Hepatocyte (in vitro differentiated cells): ENCODE measurements around the gene TBC1D1. TPM values are rescaled to one million over a fixed set of nuclear protein-coding genes. Genes with fewer than 3 reads are reported as not detected.

Experiments used
- DNase-seq: peaks from one replicate; pipeline ENCODE4 v3.0.0-alpha.2; 2016; ENCODE audit warnings: low spot score
- H2AFZ ChIP-seq: fragments of 200-600 bp; sonication (generic); 2 replicates; pipeline ENCODE4 v1.6.0; 2016; ENCODE audit warnings: antibody characterized with exemption, mild to moderate bottlenecking
- H3K27ac ChIP-seq: fragments of 200-600 bp; sonication (generic); 2 replicates; pipeline ENCODE4 v1.5.1; 2016; ENCODE audit warnings: mild to moderate bottlenecking
- H3K27me3 ChIP-seq: fragments of 200-600 bp; sonication (generic); 2 replicates; pipeline ENCODE4 v1.6.1; 2016
- H3K36me3 ChIP-seq: fragments of 200-600 bp; sonication (generic); replicated peaks from 2 replicates; pipeline ENCODE4 v1.5.1; 2016; ENCODE audit warnings: low read depth; ENCODE audit not compliant: insufficient read depth
- H3K4me1 ChIP-seq: fragments of 200-600 bp; sonication (generic); 2 replicates; pipeline ENCODE4 v1.5.1; 2016; ENCODE audit warnings: mild to moderate bottlenecking, moderate library complexity; ENCODE audit not compliant: insufficient read depth
- H3K4me2 ChIP-seq: fragments of 200-600 bp; sonication (generic); 2 replicates; pipeline ENCODE4 v1.6.0; 2016
- H3K4me3 ChIP-seq: fragments of 200-600 bp; sonication (generic); 2 replicates; pipeline ENCODE4 v1.5.1; 2016; ENCODE audit warnings: mild to moderate bottlenecking
- H3K79me2 ChIP-seq: fragments of 200-600 bp; sonication (generic); 2 replicates; pipeline ENCODE4 v1.6.0; 2017; ENCODE audit warnings: mild to moderate bottlenecking
- H3K9me2 ChIP-seq: fragments of 200-600 bp; sonication (generic); replicated peaks from 2 replicates; pipeline ENCODE4 v1.6.0; 2017; ENCODE audit warnings: mild to moderate bottlenecking; ENCODE audit not compliant: insufficient read depth
- H3K9me3 ChIP-seq: fragments of 200-600 bp; sonication (generic); 2 replicates; pipeline ENCODE4 v1.5.1; 2016; ENCODE audit warnings: low read depth, mild to moderate bottlenecking
- H4K20me1 ChIP-seq: fragments of 200-600 bp; sonication (generic); 2 replicates; pipeline ENCODE4 v1.6.0; 2016; ENCODE audit warnings: mild to moderate bottlenecking; ENCODE audit not compliant: insufficient read depth, poor library complexity, severe bottlenecking
- CTCF ChIP-seq: fragments of 200-600 bp; sonication (generic); IDR thresholded peaks from 2 replicates; pipeline ENCODE4 v1.5.1; 2016; ENCODE audit warnings: antibody characterized with exemption, mild to moderate bottlenecking; ENCODE audit not compliant: poor library complexity
- EZH2 ChIP-seq: fragments of 200-600 bp; sonication (generic); IDR thresholded peaks from 2 replicates; pipeline ENCODE4 v1.6.1; 2016; ENCODE audit warnings: antibody characterized with exemption, mild to moderate bottlenecking, borderline replicate concordance
- EZH2phosphoT487 ChIP-seq: fragments of 200-600 bp; sonication (generic); IDR thresholded peaks from one replicate; pipeline ENCODE4 v1.6.1; 2018; ENCODE audit warnings: antibody characterized with exemption, mild to moderate bottlenecking, low read depth, moderate library complexity; ENCODE audit not compliant: unreplicated experiment, severe bottlenecking
- WGBS: methylation state at CpG from one replicate; pipeline ENCODE4 v1.1.6; 2016; ENCODE audit warnings: low lambda C conversion rate; ENCODE audit errors: missing lambda C conversion rate; 5-methylcytosine and 5-hydroxymethylcytosine counted together
- polyA plus RNA-seq: library from polyadenylated mRNA; unstranded; fragments of >200 nt; fragmentation: Nextera tagmentation; extraction: Ambion mirVana; gene quantifications from 2 replicates; pipeline ENCODE4 v1.2.1, GENCODE V29; 2016
- total RNA-seq: library from RNA; depleted of rRNA; stranded (reverse); fragments of >200 nt; gene quantifications from 2 replicates; pipeline ENCODE4 v1.2.3, GENCODE V29; 2014

Gene TBC1D1
- total and polyA plus RNA-seq, 2 experiments from 2014 or later = 45.6 to 117 TPM

DNA sequence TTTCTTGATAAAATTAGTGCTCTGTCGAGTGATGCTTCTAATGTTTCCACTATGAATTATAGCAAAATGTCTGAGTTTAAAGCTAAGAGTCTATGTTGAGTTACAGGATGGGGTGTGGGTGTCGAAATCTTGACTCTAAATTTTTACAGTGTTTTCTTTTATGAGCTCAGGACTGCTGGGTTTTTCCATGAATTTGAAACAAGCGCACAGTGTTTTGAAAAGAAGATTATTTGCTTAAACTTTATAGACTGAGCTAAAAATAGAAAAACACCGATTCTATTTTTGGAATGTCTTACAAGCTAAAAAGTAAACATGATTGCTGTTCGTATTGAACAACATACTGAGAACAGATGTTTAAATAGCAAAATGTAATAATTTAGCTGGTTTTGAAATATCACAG is 76.9 kb downstream of the TBC1D1 start:
- peaks cover 15% of the 10 kb centered on the region for H3K4me1 ChIP-seq
- no peak for TF ChIP-seq EZH2phosphoT487
- peak overlapping the region; percentile 44 for H3K27ac ChIP-seq
- no peaks in the 10 kb centered on the region for H3K27me3 ChIP-seq
- no peaks in the 10 kb centered on the region for H3K9me3 ChIP-seq
- peak overlapping the region; percentile 48 for H3K4me2 ChIP-seq
- no peaks in the 10 kb centered on the region for H3K79me2 ChIP-seq
- H3K4me3 ChIP-seq = no peak overlapping the region
- H2AFZ ChIP-seq = no peak overlapping the region
- H3K36me3 ChIP-seq = no peaks in the 10 kb centered on the region
- DNase-seq = peak; percentile 37
- 28% methylated on average over 5 of the region's 5 CpGs for WGBS
- no peaks in the 10 kb centered on the region for H3K9me2 ChIP-seq
- H4K20me1 ChIP-seq = no peaks in the 10 kb centered on the region

GRCh38 chr4:37968747-37969146 is 77.9 kb downstream of the TBC1D1 start:
- WGBS = 81% methylated on average over 3 of the region's 3 CpGs

DNA sequence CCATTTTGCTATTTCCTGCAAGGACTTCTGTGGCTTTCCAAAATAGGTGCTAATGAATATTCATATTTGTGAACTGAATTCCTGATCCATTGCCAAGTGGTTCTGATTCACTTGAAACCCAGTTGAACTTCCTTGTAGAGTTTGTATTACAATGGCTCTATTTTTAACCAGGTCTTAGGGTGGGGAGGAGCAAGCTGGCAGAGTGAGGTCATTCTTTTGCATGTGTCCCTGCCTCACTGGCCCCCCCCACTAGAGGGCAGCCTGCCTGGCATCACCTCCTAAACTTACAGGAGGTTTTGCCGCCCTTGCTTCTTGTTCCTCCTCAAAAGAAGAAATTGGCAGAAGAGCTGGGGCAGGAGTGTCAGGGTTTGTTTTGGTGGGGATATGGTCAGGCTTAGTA is 79.8 kb downstream of the TBC1D1 start:
- Histone ChIP-seq H3K9me2 (no peaks in the 10 kb centered on the region), H3K36me3 (no peaks in the 10 kb centered on the region), H3K27me3 (no peaks in the 10 kb centered on the region), H3K9me3 (no peaks in the 10 kb centered on the region), H4K20me1 (no peaks in the 10 kb centered on the region), H3K4me2 (no peak overlapping the region), H3K4me3 (no peak overlapping the region), H2AFZ (no peak overlapping the region), H3K4me1 (peaks cover 15% of the 10 kb centered on the region), H3K79me2 (no peaks in the 10 kb centered on the region), H3K27ac (no peak overlapping the region)
- TF ChIP-seq EZH2phosphoT487 = no peak
- TF ChIP-seq CTCF = peak; percentile 26
- 100% methylated on average over 1 of the region's 1 CpG for WGBS
- DNase-seq = no peak

More at GRCh38 chr4:37968747-37969146, 77.9 kb downstream of the TBC1D1 start:
- peaks cover 15% of the 10 kb centered on the region for H3K4me1 ChIP-seq
- no peaks in the 10 kb centered on the region for H3K36me3 ChIP-seq
- no peaks in the 10 kb centered on the region for H4K20me1 ChIP-seq
- peak overlapping the region; percentile 48 for H3K4me2 ChIP-seq
- no peaks in the 10 kb centered on the region for H3K79me2 ChIP-seq
- DNase-seq = no peak
- TF ChIP-seq CTCF (no peak), EZH2phosphoT487 (no peak), EZH2 (no peak)
- H3K9me3 ChIP-seq = no peaks in the 10 kb centered on the region
- no peaks in the 10 kb centered on the region for H3K9me2 ChIP-seq
- no peak overlapping the region for H3K4me3 ChIP-seq
- H3K27ac ChIP-seq = peak overlapping the region; percentile 44
- no peak overlapping the region for H2AFZ ChIP-seq
- H3K27me3 ChIP-seq = no peaks in the 10 kb centered on the region

DNA sequence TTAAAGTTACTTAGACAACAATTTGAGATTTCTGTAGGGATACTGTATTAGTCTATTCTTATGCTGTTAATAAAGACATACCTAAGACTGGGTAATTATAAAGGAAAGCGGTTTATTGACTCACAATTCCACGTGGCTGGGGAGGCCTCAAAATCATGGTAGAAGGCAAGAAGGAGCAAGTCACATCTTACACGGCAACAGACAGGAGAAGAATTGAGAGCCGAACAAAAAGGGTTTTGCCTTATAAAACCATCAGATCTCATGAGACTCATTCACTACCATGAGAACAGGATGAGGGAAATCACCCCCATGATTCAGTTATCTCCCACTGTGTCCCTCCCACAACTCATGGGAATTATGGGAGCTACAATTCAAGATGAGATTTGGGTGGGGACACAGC is 80.3 kb downstream of the TBC1D1 start:
- H3K36me3 ChIP-seq = no peaks in the 10 kb centered on the region
- WGBS = 88% methylated on average over 4 of the region's 4 CpGs
- no peak overlapping the region for H3K4me2 ChIP-seq
- H3K9me3 ChIP-seq = no peaks in the 10 kb centered on the region
- no peaks in the 10 kb centered on the region for H4K20me1 ChIP-seq
- no peak overlapping the region for H3K27ac ChIP-seq
- no peak for TF ChIP-seq EZH2phosphoT487
- no peak for TF ChIP-seq EZH2
- TF ChIP-seq CTCF = no peak
- no peak overlapping the region for H2AFZ ChIP-seq
- peaks cover 15% of the 10 kb centered on the region for H3K4me1 ChIP-seq
- no peaks in the 10 kb centered on the region for H3K79me2 ChIP-seq
- no peak overlapping the region for H3K4me3 ChIP-seq
- no peak for DNase-seq
- no peaks in the 10 kb centered on the region for H3K9me2 ChIP-seq
- H3K27me3 ChIP-seq = no peaks in the 10 kb centered on the region
